ENCODE data around the gene SRGAP1. TPM values are rescaled to one million over a fixed set of nuclear protein-coding genes. Genes with fewer than 3 reads are reported as not detected.

SRGAP1 gene
- total RNA-seq, 1 experiment from 2014 or later, result 0.10 TPM

- in situ Hi-C loops (cut with HindIII; ENCODE audit: low sequenced_read_pairs), result no loop called here
- DNase-seq (ENCODE audit: low spot score), result peak; percentile 72
Observed at GRCh38 chr12:64083285-64084210, 239.0 kb downstream of the SRGAP1 start.

GRCh38 chr12:64085154-64085553 is 240.7 kb downstream of the SRGAP1 start:
- no peak for DNase-seq (ENCODE audit: low spot score)
- in situ Hi-C loops (cut with HindIII; ENCODE audit: low sequenced_read_pairs), result no loop called here

- in situ Hi-C loops (cut with HindIII; ENCODE audit: low sequenced_read_pairs), result no loop called here
Observed at GRCh38 chr12:64085996-64086395, 241.5 kb downstream of the SRGAP1 start.

GRCh38 chr12:64086946-64087345 is 242.4 kb downstream of the SRGAP1 start:
- in situ Hi-C loops (cut with HindIII; ENCODE audit: low sequenced_read_pairs), result no loop called here
- no peak for DNase-seq (ENCODE audit: low spot score)

More at GRCh38 chr12:64085996-64086395, 241.5 kb downstream of the SRGAP1 start:
- DNase-seq (ENCODE audit: low spot score), result no peak

GRCh38 chr12:64087761-64088160 is 243.3 kb downstream of the SRGAP1 start:
- no peak for DNase-seq (ENCODE audit: low spot score)
- in situ Hi-C loops (cut with HindIII; ENCODE audit: low sequenced_read_pairs), result no loop called here

- in situ Hi-C loops (cut with HindIII; ENCODE audit: low sequenced_read_pairs), result no loop called here
- DNase-seq (ENCODE audit: low spot score), result no peak
Observed at GRCh38 chr12:64088431-64089349, 244.2 kb downstream of the SRGAP1 start.

- no peak for DNase-seq (ENCODE audit: low spot score)
- in situ Hi-C loops (cut with HindIII; ENCODE audit: low sequenced_read_pairs), result no loop called here
Observed at GRCh38 chr12:64090047-64090446, 245.5 kb downstream of the SRGAP1 start.

GRCh38 chr12:64091186-64091585 is 246.7 kb downstream of the SRGAP1 start:
- no peak for DNase-seq (ENCODE audit: low spot score)
- in situ Hi-C loops (cut with HindIII; ENCODE audit: low sequenced_read_pairs), result no loop called here

GRCh38 chr12:64092507-64093196 is 248.2 kb downstream of the SRGAP1 start:
- in situ Hi-C loops (cut with HindIII; ENCODE audit: low sequenced_read_pairs), result no loop called here
- DNase-seq (ENCODE audit: low spot score), result no peak

- DNase-seq (ENCODE audit: low spot score), result no peak
Observed at GRCh38 chr12:64093689-64094088, 249.2 kb downstream of the SRGAP1 start.

GRCh38 chr12:64097366-64098105 is 253.0 kb downstream of the SRGAP1 start:
- DNase-seq (ENCODE audit: low spot score), result no peak
- in situ Hi-C loops (cut with HindIII; ENCODE audit: low sequenced_read_pairs), result no loop called here

More at GRCh38 chr12:64093689-64094088, 249.2 kb downstream of the SRGAP1 start:
- in situ Hi-C loops (cut with HindIII; ENCODE audit: low sequenced_read_pairs), result no loop called here

- in situ Hi-C loops (cut with HindIII; ENCODE audit: low sequenced_read_pairs), result no loop called here
- no peak for DNase-seq (ENCODE audit: low spot score)
Observed at GRCh38 chr12:64098709-64099354, 254.3 kb downstream of the SRGAP1 start.

GRCh38 chr12:64099397-64099796 is 254.9 kb downstream of the SRGAP1 start:
- in situ Hi-C loops (cut with HindIII; ENCODE audit: low sequenced_read_pairs), result no loop called here
- no peak for DNase-seq (ENCODE audit: low spot score)

GRCh38 chr12:64102339-64102738 is 257.8 kb downstream of the SRGAP1 start:
- no peak for DNase-seq (ENCODE audit: low spot score)
- in situ Hi-C loops (cut with HindIII; ENCODE audit: low sequenced_read_pairs), result no loop called here

- DNase-seq (ENCODE audit: low spot score), result no peak
- in situ Hi-C loops (cut with HindIII; ENCODE audit: low sequenced_read_pairs), result no loop called here
Observed at GRCh38 chr12:64103825-64104740, 259.6 kb downstream of the SRGAP1 start.

GRCh38 chr12:64105026-64105425 is 260.5 kb downstream of the SRGAP1 start:
- DNase-seq (ENCODE audit: low spot score), result no peak
- in situ Hi-C loops (cut with HindIII; ENCODE audit: low sequenced_read_pairs), result no loop called here

- no peak for DNase-seq (ENCODE audit: low spot score)
- in situ Hi-C loops (cut with HindIII; ENCODE audit: low sequenced_read_pairs), result no loop called here
Observed at GRCh38 chr12:64107776-64108175, 263.3 kb downstream of the SRGAP1 start.
